Activated CD8-positive, alpha-beta memory T cell treated with anti-CD3 and anti-CD28 coated beads, Interleukin-2, amount 50 U/mL, for 1 hour (primary cell): ENCODE results near the gene PDIA2.
"Not testable (repeated sequence)": the region's sequence is repeated elsewhere in the genome, so short reads cannot be mapped to it uniquely, and the experiment has no call there.

ENCODE experiments used
- DNase-seq: peaks from one replicate; pipeline ENCODE4 v3.0.0-alpha.2; 2020; ENCODE audit errors: extremely low read depth

Gene PDIA2

GRCh38 chr16:263182-263774 is 19.7 kb upstream of the PDIA2 start:
- DNase-seq: no peak

GRCh38 chr16:263944-264343 is 19.0 kb upstream of the PDIA2 start:
- no peak for DNase-seq

- DNase-seq: no peak
Observed at GRCh38 chr16:264440-264951, 18.5 kb upstream of the PDIA2 start.

DNA sequence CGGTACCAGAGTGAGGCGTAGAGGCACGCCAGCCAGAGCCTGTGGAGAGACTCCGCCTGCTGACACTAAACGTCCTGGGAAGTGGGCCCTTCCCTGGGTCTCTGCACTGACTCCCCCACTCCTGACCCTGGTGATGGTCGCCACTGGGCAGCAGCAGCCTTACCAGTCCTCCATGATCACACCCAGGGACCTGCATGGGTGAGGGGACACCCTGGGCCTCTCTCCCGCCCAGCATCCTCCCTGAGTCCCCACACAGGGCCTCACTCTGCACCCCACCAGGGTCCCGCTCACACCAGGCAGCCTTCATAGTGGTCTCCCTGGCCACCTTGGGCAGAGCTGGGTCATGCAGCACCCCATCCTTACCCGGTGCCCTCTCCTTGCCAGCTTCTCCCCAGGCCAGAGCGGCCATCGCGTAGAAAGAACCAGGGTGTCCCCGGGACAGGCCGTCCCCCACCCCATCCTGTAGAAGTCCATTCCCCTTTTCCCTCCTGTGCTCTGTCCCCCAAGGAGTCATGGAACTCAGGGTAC is 17.9 kb upstream of the PDIA2 start:
- DNase-seq: no peak

DNA sequence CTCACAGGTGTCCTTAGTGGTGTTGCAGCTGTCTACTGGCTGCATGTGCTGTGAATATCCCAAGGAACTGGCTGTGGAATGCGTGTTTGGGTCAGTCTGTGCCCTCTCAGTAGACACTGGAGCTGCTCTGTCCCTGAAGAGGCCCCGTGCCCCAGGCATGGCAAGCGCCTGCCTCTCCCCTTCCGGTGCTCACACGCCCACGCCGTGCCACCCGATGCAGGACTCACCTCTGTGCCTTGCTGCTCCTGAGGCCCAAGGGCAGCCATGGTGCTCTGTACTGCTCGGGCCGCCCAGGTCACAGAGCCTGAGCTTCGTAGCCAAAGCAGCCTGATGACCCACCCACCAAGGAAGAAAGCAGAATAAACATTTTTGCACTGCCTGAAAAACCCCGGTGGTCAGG is 17.3 kb upstream of the PDIA2 start:
- DNase-seq: no peak

DNA sequence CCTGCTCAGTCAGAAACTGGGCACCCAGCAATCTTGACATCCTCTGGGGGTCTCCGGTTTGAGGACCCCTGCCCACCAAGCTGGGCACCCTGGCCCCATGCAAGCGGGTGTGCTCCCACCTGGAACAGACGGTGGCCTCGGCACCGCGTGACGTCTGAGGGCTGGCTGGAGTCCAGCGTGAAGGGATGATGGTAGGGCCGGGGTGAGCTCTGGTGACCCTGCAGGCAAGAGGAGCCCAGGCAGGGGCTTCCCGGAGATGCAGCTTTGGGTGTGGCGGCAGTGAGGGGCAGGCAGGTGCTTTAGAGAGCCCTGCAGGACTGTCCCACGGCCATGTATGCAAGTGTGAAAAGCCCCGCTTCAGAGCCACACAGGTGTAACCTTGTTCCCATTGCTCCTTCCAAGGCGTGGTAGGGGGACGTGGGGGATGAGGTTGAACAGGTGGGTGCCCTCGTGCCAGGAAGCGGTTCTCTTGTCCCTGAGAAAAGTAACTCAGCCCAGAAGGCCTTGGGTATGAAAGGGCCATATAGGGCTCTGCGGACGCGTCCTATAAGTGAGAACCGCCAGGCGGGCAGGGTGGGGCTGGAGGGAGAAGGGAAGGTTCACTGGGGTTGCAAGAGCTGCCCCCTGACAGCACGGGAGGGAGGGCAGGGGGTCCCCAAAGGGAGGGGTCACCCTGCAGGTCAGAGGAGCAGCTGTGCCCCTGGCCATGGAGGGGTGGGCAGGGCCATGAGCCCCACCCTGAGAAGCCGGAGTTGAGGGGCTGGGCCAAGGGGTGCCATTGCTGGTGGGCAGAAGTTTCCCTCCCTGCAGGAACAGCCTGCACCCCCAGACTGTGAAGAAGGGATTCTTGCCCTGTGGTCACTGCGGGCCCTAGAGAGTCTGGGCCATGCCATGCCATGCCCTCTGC is 16.5 kb upstream of the PDIA2 start:
- DNase-seq: no peak

DNA sequence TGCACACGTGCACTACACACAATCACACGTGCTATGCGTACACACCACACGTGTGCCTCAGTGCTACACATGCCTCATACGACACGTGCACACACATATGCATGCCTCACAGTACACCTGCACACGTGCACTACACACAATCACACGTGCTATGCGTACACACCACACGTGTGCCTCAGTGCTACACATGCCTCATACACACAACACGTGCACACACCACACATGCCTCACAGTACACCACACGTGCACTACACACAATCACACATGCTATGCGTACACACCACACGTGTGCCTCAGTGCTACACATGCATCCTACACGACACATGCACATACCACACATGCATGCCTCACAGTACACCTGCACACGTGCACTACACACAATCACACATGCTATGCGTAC is 15.4 kb upstream of the PDIA2 start:
- not testable (repeated sequence) for DNase-seq

DNA sequence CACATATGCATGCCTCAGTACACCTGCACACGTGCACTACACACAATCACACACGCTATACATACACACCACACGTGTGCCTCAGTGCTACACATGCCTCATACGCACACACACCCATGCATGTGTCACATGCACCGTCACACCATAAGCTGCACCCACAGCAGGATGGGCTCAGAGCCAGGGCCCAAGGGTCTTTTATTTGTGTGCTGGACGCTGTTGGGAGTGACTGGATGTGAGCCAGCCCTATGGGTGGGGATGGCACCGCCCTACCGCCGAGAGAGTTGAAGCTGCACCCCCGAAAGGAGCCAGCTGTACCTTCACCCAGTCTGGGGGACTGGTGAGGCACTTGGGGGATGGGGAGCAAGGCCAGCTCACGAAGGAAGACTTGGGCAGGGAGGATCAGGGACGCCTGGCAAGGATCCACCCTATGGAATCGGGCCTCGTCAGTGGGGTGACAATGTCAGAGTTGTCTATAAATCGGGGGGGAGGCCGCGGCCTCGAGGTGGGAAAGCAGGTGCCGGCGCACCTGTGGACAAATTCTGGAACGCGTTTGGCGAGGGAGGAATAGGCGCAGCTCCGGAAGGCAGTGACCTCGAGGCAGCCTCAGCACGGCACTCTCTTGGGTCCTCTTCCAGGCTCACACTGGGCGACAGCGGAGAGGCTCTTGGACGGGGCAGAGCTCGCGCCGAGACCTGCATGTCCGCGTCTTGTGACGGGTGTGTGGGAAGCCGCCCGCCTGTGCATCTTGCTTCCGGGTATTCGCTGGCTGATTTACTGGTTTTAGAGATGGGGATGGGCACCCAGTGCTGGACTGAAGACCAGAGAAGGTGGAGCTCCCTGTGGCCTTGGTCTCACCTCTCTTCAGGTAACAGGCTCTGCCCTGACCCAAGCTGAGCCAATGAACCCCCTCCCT is 14.6 kb upstream of the PDIA2 start:
- no peak for DNase-seq

DNA sequence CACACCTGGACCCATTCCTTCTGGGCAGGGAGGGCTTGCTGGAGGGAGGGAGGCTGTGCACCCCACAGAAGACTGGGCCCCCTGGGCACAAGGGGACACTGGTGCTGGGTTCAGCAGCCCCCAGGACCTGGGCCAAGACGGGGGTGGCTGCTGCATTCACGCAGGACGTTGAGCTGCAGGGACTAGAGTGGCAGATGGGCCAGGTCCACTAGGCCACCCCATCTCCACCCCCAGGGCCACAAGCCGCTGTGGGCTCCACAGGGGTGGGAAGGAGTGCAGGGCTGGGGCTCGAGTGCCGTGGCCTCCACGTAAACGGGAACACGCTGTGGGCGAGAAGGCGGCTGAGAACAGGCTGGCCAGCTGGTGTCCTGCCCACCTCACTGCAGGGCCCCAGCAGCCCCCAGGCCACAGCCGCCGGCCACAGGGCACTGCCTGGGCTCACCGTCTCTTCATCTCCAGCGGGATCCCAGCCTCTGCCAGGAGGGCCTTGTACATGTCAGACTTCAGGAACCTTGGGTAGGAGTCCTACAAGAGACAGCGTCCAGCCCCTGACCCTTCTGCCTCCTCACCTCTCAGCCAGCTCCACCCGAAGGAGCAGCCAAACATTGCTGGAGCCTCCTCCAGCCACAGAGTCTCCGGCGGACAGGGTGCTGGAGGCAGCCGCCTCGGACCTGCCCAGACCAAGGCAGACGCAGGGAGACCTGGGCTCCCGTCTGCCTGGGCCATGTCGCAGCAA is 13.7 kb upstream of the PDIA2 start:
- DNase-seq: no peak

DNA sequence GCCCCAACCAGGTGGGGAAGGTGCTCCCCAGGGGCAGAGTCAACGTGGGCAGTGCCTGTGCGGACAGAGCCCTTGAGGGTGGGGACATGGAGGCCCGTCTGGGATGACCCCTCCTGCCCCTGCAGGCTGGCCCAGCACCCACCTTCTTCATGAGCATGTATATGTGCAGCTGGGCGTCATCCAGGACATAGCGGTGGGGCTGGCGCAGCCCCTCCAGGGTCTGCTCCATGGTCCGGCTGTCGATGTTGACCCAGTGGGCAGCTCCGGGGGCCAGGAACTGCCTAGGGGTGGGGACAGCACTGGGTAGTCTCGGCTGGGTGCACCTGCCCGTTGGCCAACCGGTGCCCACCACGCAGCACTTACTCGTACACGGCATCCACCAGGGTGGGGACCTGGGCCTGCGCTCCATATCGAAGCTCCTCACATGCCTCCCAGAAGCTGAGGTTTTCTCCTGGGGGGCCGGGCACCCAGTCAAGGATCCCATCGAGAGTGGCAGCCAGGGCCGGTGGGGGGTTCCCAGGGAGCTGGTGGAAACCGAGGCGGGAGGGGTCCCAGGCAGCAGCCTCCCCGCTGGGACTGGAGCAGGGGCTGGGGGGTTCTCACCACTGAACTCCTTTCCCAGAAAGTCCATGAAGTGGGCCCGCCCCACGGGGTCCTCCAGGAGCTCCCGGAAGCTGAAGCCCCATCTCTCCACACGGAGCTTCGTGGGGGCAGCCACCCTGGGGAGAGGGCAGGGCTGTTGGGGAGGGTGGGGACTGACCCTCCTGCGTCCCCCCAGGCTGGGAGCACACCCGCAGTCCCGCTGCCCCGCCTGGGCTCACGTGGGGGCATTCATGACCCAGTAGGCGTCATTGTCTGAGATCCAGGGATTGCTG is 12.3 kb upstream of the PDIA2 start:
- DNase-seq: no peak

DNA sequence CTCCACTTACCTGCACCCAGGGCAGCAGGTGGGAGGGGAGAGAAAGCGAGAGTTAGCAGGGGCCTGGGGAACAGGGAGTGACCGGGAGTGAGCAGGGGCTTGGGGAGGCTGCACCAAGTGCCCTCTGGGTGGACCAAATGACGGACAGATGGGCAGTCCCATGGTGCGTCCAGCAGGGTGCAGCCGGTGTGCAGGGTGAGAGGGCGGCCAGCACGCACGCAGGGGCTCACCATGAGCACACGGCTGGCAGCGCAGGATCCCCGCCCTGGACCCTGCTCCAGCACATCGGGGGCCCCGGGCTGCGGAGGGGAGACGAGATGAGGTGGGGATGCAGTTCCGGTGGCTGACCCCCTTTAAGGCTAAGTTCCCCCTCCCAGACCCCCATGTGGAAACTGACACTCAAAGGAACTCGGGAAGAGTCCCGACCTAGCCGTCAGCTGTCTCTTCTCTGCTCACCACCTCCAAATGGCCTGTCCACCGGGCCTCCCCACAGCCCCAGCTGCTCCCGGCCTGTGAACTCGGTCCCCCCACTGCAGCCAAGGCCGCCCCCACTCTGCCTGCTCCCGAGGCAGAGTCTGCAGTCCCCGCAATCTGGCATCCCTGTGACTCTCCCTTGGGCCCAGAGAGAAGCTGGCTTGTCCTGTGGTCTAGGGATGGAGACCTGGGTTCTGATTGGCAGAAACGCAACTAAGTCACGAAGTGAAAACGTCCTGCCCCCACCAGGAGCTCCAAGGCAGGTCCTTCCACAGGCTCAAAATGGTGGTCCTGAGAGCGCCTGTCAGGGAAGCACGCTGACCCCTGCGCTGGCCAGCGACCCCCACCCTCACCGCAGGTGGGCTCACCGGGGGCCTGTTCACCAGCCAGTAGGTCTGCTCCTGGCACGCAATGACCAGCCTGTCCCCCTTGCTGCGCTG is 10.1 kb upstream of the PDIA2 start:
- no peak for DNase-seq

- DNase-seq: no peak
Observed at GRCh38 chr16:273547-274421, 9.2 kb upstream of the PDIA2 start.

- DNase-seq: no peak
Observed at GRCh38 chr16:275041-275641, 7.8 kb upstream of the PDIA2 start.

DNA sequence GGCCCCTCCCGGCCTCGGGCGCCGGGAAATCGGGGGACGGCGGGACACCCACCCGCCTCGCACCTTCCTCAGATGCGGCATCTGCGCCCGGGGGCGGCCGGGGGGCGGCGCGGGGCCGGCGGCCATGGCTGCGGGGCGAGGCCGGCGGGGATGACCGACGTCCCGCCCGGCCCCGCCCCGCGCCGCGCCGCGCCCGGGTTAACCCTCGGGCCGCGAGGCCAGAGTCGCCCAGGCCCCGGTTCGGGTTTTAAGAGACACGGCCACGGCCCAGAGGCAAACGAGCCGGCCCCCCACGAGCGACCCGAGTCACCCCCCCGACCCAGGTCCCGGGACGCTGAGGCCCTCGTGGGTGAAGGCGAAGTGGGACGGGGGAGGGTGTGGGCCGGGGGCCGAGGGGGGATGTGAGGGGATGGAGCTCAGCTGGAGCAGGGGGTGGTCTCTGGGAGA is 7.2 kb upstream of the PDIA2 start, which contains the start of gene RGS11:
TSS of gene RGS11 (minus strand) at position 159 of the 447 bp plus-strand sequence. CDS start at position 126, 33 bp downstream.
- DNase-seq: no peak

DNA sequence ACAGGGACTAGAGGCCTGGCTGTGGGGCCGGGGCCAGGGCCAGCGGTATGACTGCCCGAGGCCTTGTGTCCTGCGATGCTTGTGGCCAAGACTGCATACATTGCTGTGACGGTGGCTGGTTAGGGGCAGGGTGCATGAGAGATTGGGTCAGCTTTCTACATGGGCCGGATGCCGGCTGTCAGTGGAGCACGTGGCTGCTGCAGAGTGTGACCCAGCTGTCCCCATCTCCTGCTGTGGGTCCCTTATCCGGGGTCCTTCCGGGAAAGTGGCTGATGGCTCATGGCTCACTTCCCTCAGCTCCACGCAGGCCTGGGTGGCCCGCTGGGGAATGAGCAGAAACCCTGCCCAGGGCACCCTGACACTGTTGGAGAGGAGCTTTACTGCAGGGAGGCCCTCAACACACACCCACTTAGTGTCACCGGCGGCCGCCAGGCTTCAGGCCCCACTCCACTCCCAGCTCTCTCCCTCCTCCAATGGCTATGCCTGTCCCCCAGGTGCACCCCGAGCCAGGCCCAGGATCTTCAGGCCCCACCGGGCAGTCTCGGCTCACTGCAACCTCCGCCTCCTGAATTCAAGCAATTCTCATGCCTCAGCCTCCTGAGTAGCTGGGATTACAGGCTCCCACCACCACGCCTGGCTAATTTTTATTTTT is 6.4 kb upstream of the PDIA2 start:
- no peak for DNase-seq

- no peak for DNase-seq
Observed at GRCh38 chr16:278863-279366, 4.0 kb upstream of the PDIA2 start.

DNA sequence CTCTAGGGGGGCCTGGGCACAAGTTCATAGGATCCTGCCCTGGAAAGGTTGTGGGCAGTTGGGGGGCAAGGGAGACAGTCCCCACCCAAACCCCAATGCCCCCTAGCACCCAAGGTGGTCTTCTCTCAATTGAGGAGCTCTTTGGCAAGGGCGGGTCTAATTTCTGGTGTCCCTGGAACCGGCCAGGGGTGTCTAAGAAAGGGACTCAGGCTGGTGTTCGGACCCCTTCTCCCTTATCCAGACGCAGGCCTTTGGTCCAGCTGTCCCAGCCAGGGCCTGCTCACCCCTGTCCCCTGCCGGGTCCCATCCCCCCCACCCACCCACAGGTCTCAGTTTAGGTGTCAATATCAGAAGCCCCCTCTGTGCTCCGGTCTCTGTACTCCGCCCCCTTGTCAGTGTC is 3.4 kb upstream of the PDIA2 start:
- DNase-seq: no peak
